SK-N-SH (cell line): ENCODE data around the gene LMNB1. TPM values are rescaled to one million over a fixed set of nuclear protein-coding genes. Genes with fewer than 3 reads are reported as not detected.
A peak's percentile ranks its signal among the peaks of the same experiment; 100 is the strongest.

Source experiments
- CTCF ChIA-PET: fragments of 300-600, 350-600 bp; formaldehyde crosslinking; extraction: SDS; loops from one replicate; lab custom pipeline; 2021; lab: Yijun Ruan, JAX
- POLR2A ChIA-PET: fragments of 350-600 bp; sonication (Branson Sonifier 250); formaldehyde crosslinking; extraction: SDS; loops from one replicate; lab custom pipeline; 2020; ENCODE audit warnings: antibody characterized with exemption, inconsistent platforms; lab: Yijun Ruan, JAX
- DNase-seq: peaks from one replicate; pipeline ENCODE4 v3.0.0; 2012
- H2AFZ ChIP-seq: fragments of 200-600 bp; sonication (generic); 2 replicates; pipeline ENCODE4 v1.8.1; 2016; ENCODE audit warnings: antibody characterized with exemption, mild to moderate bottlenecking, low read depth
- H3F3A ChIP-seq: fragments of 200-600 bp; sonication (generic); replicated peaks from 2 replicates; pipeline ENCODE3; 2016; ENCODE audit warnings: antibody characterized with exemption, mild to moderate bottlenecking; ENCODE audit not compliant: insufficient read depth
- H3K27ac ChIP-seq, 2 experiments: fragments of 200-500 bp in 1 of 2; fragments of 200-600 bp in 1 of 2; sonication (Bioruptor generic) in 1 of 2; sonication (generic), shearing (Covaris generic) in 1 of 2; 2 replicates each; pipeline versions ENCODE4 v1.5.1 to v1.6.1; 2014 to 2016; ENCODE audit warnings: low read depth in 2 of 2, inconsistent platforms in 1 of 2, low read length in 1 of 2, mild to moderate bottlenecking in 1 of 2, mixed read lengths in 1 of 2
- H3K27me3 ChIP-seq: fragments of 200-600 bp; sonication (generic), shearing (Covaris generic); 2 replicates; pipeline ENCODE4 v1.6.1; 2016; ENCODE audit warnings: mixed run types; ENCODE audit not compliant: insufficient read depth
- H3K36me3 ChIP-seq, 2 experiments: fragments of 200-500 bp in 1 of 2; fragments of 200-600 bp in 1 of 2; sonication (Bioruptor generic) in 1 of 2; sonication (generic) in 1 of 2; replicated peaks in 1 of 2; 2 replicates each; pipeline versions ENCODE3 to v1.5.1; 2014 to 2016; ENCODE audit warnings: low read length in 1 of 2, mild to moderate bottlenecking in 1 of 2; ENCODE audit not compliant: insufficient read depth in 2 of 2, control insufficient read depth in 1 of 2
- H3K4me1 ChIP-seq, 2 experiments: fragments of 200-500 bp in 1 of 2; fragments of 200-600 bp in 1 of 2; sonication (Bioruptor generic) in 1 of 2; sonication (generic), shearing (Covaris generic) in 1 of 2; 2 replicates each; pipeline versions ENCODE4 v1.5.1 to v1.6.1; 2014 to 2016; ENCODE audit warnings: low read depth in 1 of 2, low read length in 1 of 2, mixed run types in 1 of 2; ENCODE audit not compliant: insufficient read depth in 2 of 2, control insufficient read depth in 1 of 2
- H3K4me2 ChIP-seq: fragments of 200-600 bp; sonication (generic), shearing (Covaris generic); 2 replicates; pipeline ENCODE4 v1.6.1; 2017; ENCODE audit warnings: mixed run types
- H3K4me3 ChIP-seq, 2 experiments: fragments of 200-500 bp in 1 of 2; fragments of 200-600 bp in 1 of 2; sonication (Bioruptor generic) in 1 of 2; sonication (generic), shearing (Covaris generic) in 1 of 2; 2 replicates each; pipeline versions ENCODE4 v1.5.1 to v1.8.1; 2014 to 2016; ENCODE audit warnings: low read depth in 2 of 2, inconsistent platforms in 1 of 2, low read length in 1 of 2, mild to moderate bottlenecking in 1 of 2, mixed read lengths in 1 of 2, moderate library complexity in 1 of 2
- H3K79me2 ChIP-seq: fragments of 200-600 bp; sonication (generic); 2 replicates; pipeline ENCODE4 v1.8.1; 2017; ENCODE audit warnings: mild to moderate bottlenecking; ENCODE audit not compliant: insufficient read depth
- H3K9ac ChIP-seq: fragments of 200-600 bp; sonication (generic); 2 replicates; pipeline ENCODE4 v1.6.1; 2017; ENCODE audit warnings: mixed run types
- H3K9me2 ChIP-seq: fragments of 200-600 bp; sonication (generic); 2 replicates; pipeline ENCODE4 v1.6.1; 2017; ENCODE audit warnings: mixed run types
- H3K9me3 ChIP-seq: fragments of 200-600 bp; sonication (generic); 2 replicates; pipeline ENCODE4 v1.6.1; 2017; ENCODE audit warnings: mixed run types, mild to moderate bottlenecking, moderate library complexity
- H4K20me1 ChIP-seq: fragments of 200-600 bp; sonication (generic); 2 replicates; pipeline ENCODE4 v1.6.1; 2017; ENCODE audit warnings: mild to moderate bottlenecking, mixed run types; ENCODE audit not compliant: insufficient read depth
- EZH2phosphoT487 ChIP-seq: fragments of 200-600 bp; sonication (generic); IDR thresholded peaks from 2 replicates; pipeline ENCODE4 v1.6.1; 2017; ENCODE audit warnings: low read depth, mixed run types, mild to moderate bottlenecking, antibody characterized with exemption, moderate library complexity, borderline replicate concordance
- FOSL2 ChIP-seq: IDR thresholded peaks from 2 replicates; pipeline ENCODE4 v1.4.0; 2012; ENCODE audit warnings: low read depth, mild to moderate bottlenecking, moderate library complexity, borderline replicate concordance
- FOXJ3 ChIP-seq: sonication (generic); formaldehyde crosslinking; IDR thresholded peaks from 2 replicates; pipeline ENCODE4 v1.5.1; 2020; ENCODE audit warnings: mild to moderate bottlenecking, missing genetic modification reagents
- MXI1 ChIP-seq: IDR thresholded peaks from 2 replicates; pipeline ENCODE4 v1.6.1; 2012; ENCODE audit warnings: mild to moderate bottlenecking, low read depth, low read length, improper control_type of control experiment
- NRF1 ChIP-seq: IDR thresholded peaks from 2 replicates; pipeline ENCODE4 v1.6.1; 2012; ENCODE audit warnings: low read depth, mild to moderate bottlenecking, low read length
- POLR2AphosphoS5 ChIP-seq: IDR thresholded peaks from 2 replicates; pipeline ENCODE4 v1.6.1; 2012; ENCODE audit warnings: low read depth, low read length
- RFX5 ChIP-seq: IDR thresholded peaks from 2 replicates; pipeline ENCODE4 v1.6.1; 2012; ENCODE audit warnings: mild to moderate bottlenecking, improper control_type of control experiment, low read length
- TAF1 ChIP-seq: IDR thresholded peaks from 2 replicates; pipeline ENCODE4 v1.6.1; 2012; ENCODE audit warnings: low read depth, mild to moderate bottlenecking, low read length, moderate library complexity, borderline replicate concordance
- USF2 ChIP-seq: fragments of 150-350 bp; IDR thresholded peaks from 2 replicates; pipeline ENCODE4 v1.6.1; 2017; ENCODE audit warnings: antibody characterized with exemption, low read length, low read depth, borderline replicate concordance
- ZBTB33 ChIP-seq: IDR thresholded peaks from 2 replicates; pipeline ENCODE4 v1.4.0; 2012; ENCODE audit warnings: low read depth, borderline replicate concordance
- WGBS: methylation state at CpG from one replicate; pipeline ENCODE4 v1.1.6; 2017; ENCODE audit warnings: low lambda C conversion rate; 5-methylcytosine and 5-hydroxymethylcytosine counted together
- polyA plus RNA-seq, 3 experiments: library from polyadenylated mRNA; depleted of rRNA; stranded (reverse); fragments of >200 nt; gene quantifications; 2 replicates each; pipeline ENCODE4 v1.2.3, GENCODE V29; 2012

Gene LMNB1
- polyA plus RNA-seq, 1 of the 3 experiments (the other 2 are of a cell fraction), result 34.9 TPM

- no peak for TF ChIP-seq FOXJ3 (CRISPR knock-in tag)
- no peak for TF ChIP-seq FOSL2
- no peak for TF ChIP-seq RFX5
- peak; percentile 78 for TF ChIP-seq MXI1
- TF ChIP-seq POLR2AphosphoS5, result peak; percentile 74
- no peak for TF ChIP-seq ZBTB33
- no peak for TF ChIP-seq USF2
- TF ChIP-seq NRF1, result peak; percentile 36
- TF ChIP-seq, all 33 proteins: peak for 11
These were observed 1.2 kb downstream of the LMNB1 start (continued) for GRCh38 chr5:126777975-126778674.

- Histone ChIP-seq H4K20me1 (peaks cover 38% of the 10 kb centered on the region; the same call in 1 of the 2 replicates), H3K36me3 (no peaks in the 10 kb centered on the region), H2AFZ (peak overlapping the region; percentile 71), H3K79me2 (peaks cover 68% of the 10 kb centered on the region), H3K4me2 (peak overlapping the region; percentile 83)
- no peak for DNase-seq
- POLR2A ChIA-PET, result interaction anchor here (1.2 to 2.4 kb wide), 4 partner anchors 8 to 184 kb away, joined by 5 to 34 read pairs (median 6); partner anchors contain the start of gene ALDH7A1
- TF ChIP-seq EZH2phosphoT487 (no peak), MXI1 (peak; percentile 33; the same call in 1 of the 2 replicates), TAF1 (no peak)
- TF ChIP-seq, all 33 proteins: peak for 1
- 7% methylated on average over 13 of the region's 17 CpGs for WGBS
- Histone ChIP-seq H3K9me3 (no peaks in the 10 kb centered on the region), H3K4me3 (peak overlapping the region; percentile 80 to 83), H3K27ac (peak overlapping the region; percentile 90 to 94), H3K27me3 (no peaks in the 10 kb centered on the region), H3K9ac (peak overlapping the region; percentile 95), H3F3A (peaks cover 19% of the 10 kb centered on the region), H3K4me1 (peaks cover 4% of the 10 kb centered on the region in 2 experiments; a peak in 3 of 4 replicates), H3K9me2 (no peaks in the 10 kb centered on the region)
- CTCF ChIA-PET, result interaction anchor here (0.6 to 8.8 kb wide), 14 partner anchors 10 to 714 kb away, joined by 3 to 172 read pairs (median 4); partner anchors contain the start of gene PHAX
These were observed 1.9 kb downstream of the LMNB1 start for GRCh38 chr5:126778675-126779403.
